ENCODE data around the gene CERS5. TPM values are rescaled to one million over a fixed set of nuclear protein-coding genes. Genes with fewer than 3 reads are reported as not detected.

The CERS5 gene
- polyA plus RNA-seq, 1 of the 3 experiments (the other 2 are of a cell fraction): 56.9 TPM

- Histone ChIP-seq H3K79me2 (ENCODE audit: insufficient read depth) (no peaks in the 10 kb centered on the region), H3K9ac (no peak overlapping the region), H3K9me3 (no peaks in the 10 kb centered on the region), H2AFZ (ENCODE audit: low read depth) (no peak overlapping the region), H3K27ac (ENCODE audit: low read depth in 2 of 2, low read length in 1 of 2) (no peak overlapping the region; a peak in 1 of 4 replicates), H3K27me3 (ENCODE audit: insufficient read depth) (no peaks in the 10 kb centered on the region), H3K4me1 (ENCODE audit: control insufficient read depth in 1 of 2, insufficient read depth in 2 of 2, low read depth in 1 of 2, low read length in 1 of 2) (peaks cover 0 to 23% of the 10 kb centered on the region in 2 experiments; a peak in 1 of 4 replicates), H3K9me2 (no peaks in the 10 kb centered on the region), H4K20me1 (ENCODE audit: insufficient read depth) (no peaks in the 10 kb centered on the region), H3K4me3 (ENCODE audit: low read depth in 2 of 2, low read length in 1 of 2) (no peak overlapping the region), H3K4me2 (no peak overlapping the region), H3F3A (replicated peaks; ENCODE audit: insufficient read depth) (peaks cover 30% of the 10 kb centered on the region), H3K36me3 (replicated peaks in 1 of 2; ENCODE audit: control insufficient read depth in 1 of 2, insufficient read depth in 2 of 2, low read length in 1 of 2) (peaks cover 19 to 28% of the 10 kb centered on the region in 2 experiments)
- CTCF ChIA-PET: interaction anchor here (0.7 to 12.3 kb wide), 11 partner anchors 8 to 136 kb away, joined by 3 to 96 read pairs (median 6); partner anchors contain the start of genes CERS5 and COX14
- no peak for DNase-seq
- 100% methylated on average over 2 of the region's 2 CpGs for WGBS (ENCODE audit: low lambda C conversion rate)
- TF ChIP-seq EZH2phosphoT487 (IDR thresholded peaks at IDR 0.05; ENCODE audit: borderline replicate concordance, low read depth): no peak
- TF ChIP-seq POLR2AphosphoS5 (IDR thresholded peaks at IDR 0.05; ENCODE audit: low read depth, low read length): 0 out of 2 replicates have a peak, but pooled peaks have one; percentile 5
- POLR2A ChIA-PET: interaction anchor here (0.6 to 1.8 kb wide), 4 partner anchors 9 to 64 kb away, joined by 3 to 12 read pairs (median 6); partner anchors contain the start of genes CERS5, COX14 and SMARCD1
Measured at GRCh38 chr12:50103351-50103750, 63.8 kb downstream of the CERS5 start.

- Histone ChIP-seq H3K27ac (ENCODE audit: low read depth in 2 of 2, low read length in 1 of 2) (peak overlapping the region in 1 of 2 experiments; percentile 36; a peak in 1 of 4 replicates), H3K4me3 (ENCODE audit: low read depth in 2 of 2, low read length in 1 of 2) (no peak overlapping the region), H3K9me2 (no peaks in the 10 kb centered on the region), H3F3A (replicated peaks; ENCODE audit: insufficient read depth) (peaks cover 34% of the 10 kb centered on the region), H2AFZ (ENCODE audit: low read depth) (no peak overlapping the region), H3K4me2 (no peak overlapping the region), H3K36me3 (replicated peaks in 1 of 2; ENCODE audit: control insufficient read depth in 1 of 2, insufficient read depth in 2 of 2, low read length in 1 of 2) (peaks cover 23 to 33% of the 10 kb centered on the region in 2 experiments), H3K9me3 (no peaks in the 10 kb centered on the region), H4K20me1 (ENCODE audit: insufficient read depth) (no peaks in the 10 kb centered on the region), H3K79me2 (ENCODE audit: insufficient read depth) (no peaks in the 10 kb centered on the region), H3K4me1 (ENCODE audit: control insufficient read depth in 1 of 2, insufficient read depth in 2 of 2, low read depth in 1 of 2, low read length in 1 of 2) (peaks cover 0 to 23% of the 10 kb centered on the region in 2 experiments; a peak in 1 of 4 replicates), H3K9ac (no peak overlapping the region), H3K27me3 (ENCODE audit: insufficient read depth) (no peaks in the 10 kb centered on the region)
- WGBS (ENCODE audit: low lambda C conversion rate): 90% methylated on average over 5 of the region's 8 CpGs
- no peak for DNase-seq
- ChIA-PET CTCF (interaction anchor here (0.8 to 12.3 kb wide), 13 partner anchors 9 to 135 kb away, joined by 3 to 96 read pairs (median 5); partner anchors contain the start of genes CERS5 and COX14), POLR2A (interaction anchor here (1.5 to 2.5 kb wide), 4 partner anchors 9 to 65 kb away, joined by 5 to 12 read pairs (median 10); partner anchors contain the start of genes CERS5, COX14 and SMARCD1)
- TF ChIP-seq EP300 (IDR thresholded peaks at IDR 0.05; ENCODE audit: borderline replicate concordance in 1 of 2, low read depth in 1 of 2, low read length in 1 of 2): no peak
- TF ChIP-seq ZBTB33 (IDR thresholded peaks at IDR 0.05; ENCODE audit: borderline replicate concordance, low read depth): no peak
- no peak for TF ChIP-seq SMC3 (IDR thresholded peaks at IDR 0.05; ENCODE audit: low read depth, low read length)
- TF ChIP-seq ELF1 (IDR thresholded peaks at IDR 0.05): no peak
- TF ChIP-seq RCOR1 (IDR thresholded peaks at IDR 0.05; ENCODE audit: low read length): no peak
- TF ChIP-seq USF2 (IDR thresholded peaks at IDR 0.05; ENCODE audit: borderline replicate concordance, low read depth, low read length): no peak
- no peak for TF ChIP-seq CHD2 (IDR thresholded peaks at IDR 0.05; ENCODE audit: low read length, partially characterized antibody)
- TF ChIP-seq NFIC (IDR thresholded peaks at IDR 0.05; ENCODE audit: borderline replicate concordance): no peak
- TF ChIP-seq IRF3 (IDR thresholded peaks at IDR 0.05; ENCODE audit: low read depth, low read length): no peak
- no peak for TF ChIP-seq MXI1 (IDR thresholded peaks at IDR 0.05; ENCODE audit: low read depth, low read length)
- no peak for TF ChIP-seq RAD21 (IDR thresholded peaks at IDR 0.05; ENCODE audit: low read length)
- TF ChIP-seq FOXJ3 (CRISPR knock-in tag; IDR thresholded peaks at IDR 0.05): no peak
- TF ChIP-seq TAF1 (IDR thresholded peaks at IDR 0.05; ENCODE audit: borderline replicate concordance, low read depth, low read length): no peak
- TF ChIP-seq USF1 (IDR thresholded peaks at IDR 0.05; ENCODE audit: borderline replicate concordance, low read depth): no peak
- no peak for TF ChIP-seq SIN3A (IDR thresholded peaks at IDR 0.05; ENCODE audit: borderline replicate concordance, low read depth, low read length)
- no peak for TF ChIP-seq FOXM1 (IDR thresholded peaks at IDR 0.05; ENCODE audit: low read depth)
- no peak for TF ChIP-seq TEAD4 (IDR thresholded peaks at IDR 0.05; ENCODE audit: borderline replicate concordance, insufficient read depth)
- TF ChIP-seq MEF2A (IDR thresholded peaks at IDR 0.05; ENCODE audit: borderline replicate concordance, low read depth): no peak
Measured at GRCh38 chr12:50102646-50103309, 64.4 kb downstream of the CERS5 start.
